Measurements from ENCODE around the gene KLHL29.

KLHL29 gene

DNA sequence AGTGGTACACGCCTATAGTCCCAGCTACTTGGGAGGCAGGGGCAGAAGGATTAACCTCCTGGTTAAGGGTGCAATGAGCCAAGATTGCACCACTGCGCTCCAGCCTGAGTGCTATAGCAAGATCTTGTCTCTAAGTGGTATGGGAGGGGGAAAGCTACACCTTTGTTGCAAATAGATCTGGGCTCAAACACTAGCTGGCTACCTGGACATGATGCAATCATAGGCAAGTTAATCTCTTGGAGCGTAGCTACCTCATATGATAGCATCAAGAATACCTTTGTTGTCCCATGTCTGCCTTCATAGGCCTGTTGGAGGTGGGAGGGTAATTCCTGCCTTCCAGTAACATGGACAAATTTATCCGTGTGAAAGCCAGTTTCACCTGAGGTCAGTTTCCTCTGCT, 15.7 kb downstream of the KLHL29 start:
- DNase-seq (ENCODE audit: low read depth) = no peak
- H3K4me3 ChIP-seq (ENCODE audit: low read depth, low read length) = no peak overlapping the region
- in situ Hi-C loops (cut with HindIII; ENCODE audit: low sequenced_read_pairs) = no loop called here
- TF ChIP-seq, protein P1, sequence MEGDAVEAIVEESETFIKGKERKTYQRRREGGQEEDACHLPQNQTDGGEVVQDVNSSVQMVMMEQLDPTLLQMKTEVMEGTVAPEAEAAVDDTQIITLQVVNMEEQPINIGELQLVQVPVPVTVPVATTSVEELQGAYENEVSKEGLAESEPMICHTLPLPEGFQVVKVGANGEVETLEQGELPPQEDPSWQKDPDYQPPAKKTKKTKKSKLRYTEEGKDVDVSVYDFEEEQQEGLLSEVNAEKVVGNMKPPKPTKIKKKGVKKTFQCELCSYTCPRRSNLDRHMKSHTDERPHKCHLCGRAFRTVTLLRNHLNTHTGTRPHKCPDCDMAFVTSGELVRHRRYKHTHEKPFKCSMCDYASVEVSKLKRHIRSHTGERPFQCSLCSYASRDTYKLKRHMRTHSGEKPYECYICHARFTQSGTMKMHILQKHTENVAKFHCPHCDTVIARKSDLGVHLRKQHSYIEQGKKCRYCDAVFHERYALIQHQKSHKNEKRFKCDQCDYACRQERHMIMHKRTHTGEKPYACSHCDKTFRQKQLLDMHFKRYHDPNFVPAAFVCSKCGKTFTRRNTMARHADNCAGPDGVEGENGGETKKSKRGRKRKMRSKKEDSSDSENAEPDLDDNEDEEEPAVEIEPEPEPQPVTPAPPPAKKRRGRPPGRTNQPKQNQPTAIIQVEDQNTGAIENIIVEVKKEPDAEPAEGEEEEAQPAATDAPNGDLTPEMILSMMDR (IDR thresholded peaks at IDR 0.05; ENCODE audit: low read depth, low read length, missing control alignments) = no peak

- TF ChIP-seq, protein P1 (IDR thresholded peaks at IDR 0.05; ENCODE audit: low read depth, low read length, missing control alignments) = no peak
- H3K4me3 ChIP-seq (ENCODE audit: low read depth, low read length) = no peak overlapping the region
- in situ Hi-C loops (cut with HindIII; ENCODE audit: low sequenced_read_pairs) = no loop called here
- DNase-seq (ENCODE audit: low read depth) = no peak
Measured at GRCh38 chr2:23401427-23402204, 16.6 kb downstream of the KLHL29 start.

DNA sequence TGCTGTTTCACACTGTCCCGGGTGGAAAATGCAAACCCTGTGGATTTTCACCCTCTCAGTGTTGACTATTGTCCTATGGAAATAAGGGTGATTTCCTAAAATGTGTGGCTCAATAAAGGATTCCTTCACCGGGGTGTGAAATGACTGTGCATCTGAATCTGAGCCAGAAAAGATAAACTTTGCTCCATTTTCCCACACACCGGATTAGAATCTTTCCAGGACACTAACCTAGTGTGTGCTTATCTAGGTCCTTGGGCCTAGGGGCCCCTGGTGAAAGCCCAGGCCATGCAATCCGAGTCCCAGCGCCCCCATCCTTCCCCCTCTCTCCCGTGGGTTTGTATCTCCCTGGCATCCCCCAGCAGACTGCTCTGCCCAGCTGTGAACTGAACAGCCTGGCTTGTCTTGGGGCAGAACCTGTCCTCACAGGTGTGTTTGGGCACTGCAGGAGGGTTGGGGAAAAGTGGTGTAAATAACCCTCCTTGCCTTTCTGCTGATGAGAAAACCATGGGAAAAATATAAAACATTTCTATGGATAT, 17.3 kb downstream of the KLHL29 start:
- DNase-seq (ENCODE audit: low read depth) = no peak
- in situ Hi-C loops (cut with HindIII; ENCODE audit: low sequenced_read_pairs) = no loop called here
- TF ChIP-seq, protein P1 (IDR thresholded peaks at IDR 0.05; ENCODE audit: low read depth, low read length, missing control alignments) = no peak
- no peak overlapping the region for H3K4me3 ChIP-seq (ENCODE audit: low read depth, low read length)

- TF ChIP-seq, protein P1 (IDR thresholded peaks at IDR 0.05; ENCODE audit: low read depth, low read length, missing control alignments) = peak; percentile 24
- no peak overlapping the region for H3K4me3 ChIP-seq (ENCODE audit: low read depth, low read length)
- in situ Hi-C loops (cut with HindIII; ENCODE audit: low sequenced_read_pairs) = no loop called here
- DNase-seq (ENCODE audit: low read depth) = peak; percentile 28
Measured at GRCh38 chr2:23404426-23404825, 19.4 kb downstream of the KLHL29 start.

DNA sequence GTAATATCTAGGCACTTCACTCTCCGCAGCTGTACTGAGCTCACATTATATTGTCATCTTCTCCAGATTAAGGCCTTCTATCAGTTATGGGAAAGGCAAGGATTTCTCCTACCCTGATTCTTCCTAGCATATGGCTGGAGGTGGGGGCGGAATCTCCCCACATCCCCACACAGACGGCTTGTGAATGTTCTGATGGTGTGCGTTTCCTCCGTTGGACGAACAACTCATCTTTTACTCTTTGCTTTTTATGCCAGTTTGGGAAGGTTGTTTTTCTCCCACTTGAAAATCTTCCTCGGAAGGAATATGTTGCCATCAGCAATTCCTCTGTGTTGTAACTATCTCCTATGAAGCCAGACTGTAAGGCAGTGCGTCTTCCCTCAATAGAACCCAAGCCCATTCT, 24.3 kb downstream of the KLHL29 start:
- in situ Hi-C loops (cut with HindIII; ENCODE audit: low sequenced_read_pairs) = no loop called here
- TF ChIP-seq, protein P1 (IDR thresholded peaks at IDR 0.05; ENCODE audit: low read depth, low read length, missing control alignments) = no peak
- no peak overlapping the region for H3K4me3 ChIP-seq (ENCODE audit: low read depth, low read length)
- no peak for DNase-seq (ENCODE audit: low read depth)

DNA sequence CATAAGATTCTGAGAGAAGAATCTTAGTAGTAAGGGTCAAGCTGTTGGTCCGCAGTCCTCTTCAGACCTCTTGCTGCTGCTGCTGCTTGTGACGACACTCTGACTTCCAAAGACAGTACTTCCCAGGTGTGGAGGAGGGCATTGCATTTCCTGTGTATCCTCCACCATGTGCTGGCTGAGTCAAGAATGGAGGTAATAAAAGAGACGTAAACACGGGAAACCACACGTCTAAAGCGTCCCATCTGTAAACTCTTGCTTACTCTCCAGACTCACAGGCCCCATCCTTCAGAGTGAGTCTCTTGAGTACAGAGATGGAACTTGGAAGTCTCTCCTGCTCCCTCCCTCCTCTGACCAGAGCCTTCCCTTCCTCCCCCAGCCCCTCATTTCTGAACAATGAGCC, 25.6 kb downstream of the KLHL29 start:
- in situ Hi-C loops (cut with HindIII; ENCODE audit: low sequenced_read_pairs) = no loop called here
- DNase-seq (ENCODE audit: low read depth) = no peak
- TF ChIP-seq, protein P1 (IDR thresholded peaks at IDR 0.05; ENCODE audit: low read depth, low read length, missing control alignments) = no peak
- H3K4me3 ChIP-seq (ENCODE audit: low read depth, low read length) = no peak overlapping the region
